PFSK-1 (cell line): ENCODE data around the gene FGF1.

Source experiments
- FOXP2 ChIP-seq: optimal IDR thresholded peaks from 2 replicates; pipeline ENCODE3; 2011; ENCODE audit warnings: borderline replicate concordance, control low read depth, inconsistent platforms; ENCODE audit not compliant: insufficient read depth; ENCODE audit errors: extremely low read length, extremely low read depth
- POLR2AphosphoS5 ChIP-seq: IDR thresholded peaks from 2 replicates; pipeline ENCODE4 v1.6.1; 2012; ENCODE audit warnings: low read depth, mild to moderate bottlenecking, control low read depth, low read length, moderate library complexity
- REST ChIP-seq, 2 experiments: IDR thresholded peaks; 2 replicates each; pipeline versions ENCODE4 v1.6.1 to v1.8.0; 2011 to 2012; ENCODE audit warnings: low read depth in 2 of 2, low read length in 2 of 2, control low read depth in 1 of 2, inconsistent platforms in 1 of 2, mild to moderate bottlenecking in 1 of 2, moderate library complexity in 1 of 2; ENCODE audit not compliant: insufficient read depth in 1 of 2
- SIN3A ChIP-seq: IDR thresholded peaks from 2 replicates; pipeline ENCODE4 v1.6.1; 2012; ENCODE audit warnings: mild to moderate bottlenecking, low read length, moderate library complexity, borderline replicate concordance; ENCODE audit not compliant: insufficient read depth
- TAF1 ChIP-seq: IDR thresholded peaks from 2 replicates; pipeline ENCODE4 v1.6.1; 2012; ENCODE audit warnings: low read length, control low read depth, borderline replicate concordance; ENCODE audit not compliant: insufficient read depth

FGF1 gene

GRCh38 chr5:142627383-142628217, 58.3 kb downstream of the FGF1 start:
- TF ChIP-seq TAF1, result no peak
- no peak for TF ChIP-seq SIN3A
- no peak for TF ChIP-seq FOXP2
- TF ChIP-seq REST (IDR thresholded peaks at IDR 0.05; ENCODE audit: insufficient read depth in 1 of 2, low read depth in 2 of 2, low read length in 2 of 2), result no peak
- TF ChIP-seq POLR2AphosphoS5, result no peak

DNA sequence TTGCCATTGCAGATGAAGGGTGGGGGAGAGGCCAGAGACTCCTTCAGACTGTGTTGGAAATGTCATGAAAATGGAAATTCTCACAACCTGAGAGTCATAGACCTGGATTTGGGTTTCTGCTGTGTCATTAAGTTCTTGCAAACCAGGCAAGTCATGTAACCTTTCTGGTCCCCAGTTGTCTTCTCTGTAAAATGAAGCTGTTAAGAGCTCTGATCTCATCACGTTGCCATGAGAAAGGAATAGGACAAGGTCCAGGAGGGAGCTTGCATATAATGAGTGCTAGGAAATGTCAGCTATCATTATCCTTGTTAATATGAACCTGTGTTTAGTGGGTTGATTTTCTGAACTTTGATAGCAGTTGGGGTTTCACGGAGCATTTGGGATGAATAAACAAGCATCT, 59.1 kb downstream of the FGF1 start:
- no peak for TF ChIP-seq FOXP2
- TF ChIP-seq REST (IDR thresholded peaks at IDR 0.05; ENCODE audit: insufficient read depth in 1 of 2, low read depth in 2 of 2, low read length in 2 of 2), result no peak
- no peak for TF ChIP-seq SIN3A
- no peak for TF ChIP-seq TAF1
- no peak for TF ChIP-seq POLR2AphosphoS5

GRCh38 chr5:142626099-142626498, 59.8 kb downstream of the FGF1 start:
- TF ChIP-seq TAF1, result no peak
- no peak for TF ChIP-seq FOXP2
- no peak for TF ChIP-seq SIN3A
- TF ChIP-seq REST (IDR thresholded peaks at IDR 0.05; ENCODE audit: insufficient read depth in 1 of 2, low read depth in 2 of 2, low read length in 2 of 2), result no peak
- TF ChIP-seq POLR2AphosphoS5, result no peak

- TF ChIP-seq SIN3A, result no peak
- no peak for TF ChIP-seq POLR2AphosphoS5
- no peak for TF ChIP-seq REST (IDR thresholded peaks at IDR 0.05; ENCODE audit: insufficient read depth in 1 of 2, low read depth in 2 of 2, low read length in 2 of 2)
- no peak for TF ChIP-seq FOXP2
- TF ChIP-seq TAF1, result no peak
Observed at GRCh38 chr5:142621227-142621626, 64.7 kb downstream of the FGF1 start.

GRCh38 chr5:142619815-142620214, 66.1 kb downstream of the FGF1 start:
- TF ChIP-seq TAF1 (no peak), FOXP2 (no peak), SIN3A (no peak), POLR2AphosphoS5 (no peak), REST (IDR thresholded peaks at IDR 0.05; ENCODE audit: insufficient read depth in 1 of 2, low read depth in 2 of 2, low read length in 2 of 2) (no peak)
